GM12801 (cell line): ENCODE data around the gene DUSP12.

Source experiments
- TF ChIP-seq, protein P1 (sequence below): IDR thresholded peaks from one replicate; pipeline ENCODE4 v1.5.1; 2011; ENCODE audit warnings: control low read depth; ENCODE audit not compliant: insufficient read length; ENCODE audit errors: extremely low read depth

DUSP12 gene

DNA sequence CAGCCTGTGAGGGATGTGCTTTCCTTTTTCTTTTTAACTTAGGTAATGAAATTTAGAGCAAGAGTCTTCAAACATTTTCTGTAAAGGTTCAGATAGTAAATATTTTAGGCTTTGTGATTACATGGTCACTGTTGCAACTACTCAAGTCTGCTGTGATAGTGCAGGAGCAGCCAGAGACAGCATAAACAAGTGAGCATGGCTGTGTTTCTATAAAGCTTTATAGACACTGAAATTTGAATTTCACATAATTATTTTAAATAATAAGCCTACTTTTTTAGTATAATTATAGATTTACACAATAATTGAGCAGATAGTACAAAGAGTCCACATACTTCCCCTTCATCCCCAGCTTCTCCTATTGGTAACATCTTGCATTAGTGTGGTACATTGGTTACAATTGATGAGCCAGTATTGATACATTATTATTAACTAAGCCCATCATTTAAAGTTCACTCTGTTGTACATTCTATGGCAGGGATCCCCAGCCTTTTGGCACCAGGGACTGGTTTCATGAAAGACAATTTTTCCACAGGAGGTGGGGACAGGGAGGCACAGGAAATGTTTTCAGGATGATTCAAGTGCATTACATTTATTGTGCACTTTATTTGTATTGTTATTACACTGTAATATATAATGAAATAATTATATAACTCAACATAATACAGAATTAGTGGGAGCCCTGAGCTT lies 19.5 kb downstream of the DUSP12 start:
- TF ChIP-seq, protein P1, sequence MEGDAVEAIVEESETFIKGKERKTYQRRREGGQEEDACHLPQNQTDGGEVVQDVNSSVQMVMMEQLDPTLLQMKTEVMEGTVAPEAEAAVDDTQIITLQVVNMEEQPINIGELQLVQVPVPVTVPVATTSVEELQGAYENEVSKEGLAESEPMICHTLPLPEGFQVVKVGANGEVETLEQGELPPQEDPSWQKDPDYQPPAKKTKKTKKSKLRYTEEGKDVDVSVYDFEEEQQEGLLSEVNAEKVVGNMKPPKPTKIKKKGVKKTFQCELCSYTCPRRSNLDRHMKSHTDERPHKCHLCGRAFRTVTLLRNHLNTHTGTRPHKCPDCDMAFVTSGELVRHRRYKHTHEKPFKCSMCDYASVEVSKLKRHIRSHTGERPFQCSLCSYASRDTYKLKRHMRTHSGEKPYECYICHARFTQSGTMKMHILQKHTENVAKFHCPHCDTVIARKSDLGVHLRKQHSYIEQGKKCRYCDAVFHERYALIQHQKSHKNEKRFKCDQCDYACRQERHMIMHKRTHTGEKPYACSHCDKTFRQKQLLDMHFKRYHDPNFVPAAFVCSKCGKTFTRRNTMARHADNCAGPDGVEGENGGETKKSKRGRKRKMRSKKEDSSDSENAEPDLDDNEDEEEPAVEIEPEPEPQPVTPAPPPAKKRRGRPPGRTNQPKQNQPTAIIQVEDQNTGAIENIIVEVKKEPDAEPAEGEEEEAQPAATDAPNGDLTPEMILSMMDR = no peak

DNA sequence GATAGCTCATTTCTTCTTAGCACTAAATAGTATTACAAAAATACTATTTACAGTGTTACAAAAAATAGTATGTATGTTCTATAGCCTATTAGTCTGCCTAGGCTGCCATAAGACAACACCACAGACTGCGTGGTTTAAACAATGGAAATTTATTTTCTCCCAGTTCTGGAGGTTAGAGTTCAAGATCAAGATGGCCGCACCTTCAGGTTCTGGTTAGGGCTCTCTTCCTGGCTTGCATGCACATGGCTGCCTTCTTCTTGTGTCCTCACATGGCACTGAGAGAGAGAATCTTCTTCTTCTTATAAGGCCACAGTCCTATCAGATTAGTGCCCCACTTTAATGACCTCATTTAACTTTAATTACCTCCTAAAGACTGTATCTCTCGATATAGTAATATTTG lies 20.7 kb downstream of the DUSP12 start:
- TF ChIP-seq, protein P1 = no peak

DNA sequence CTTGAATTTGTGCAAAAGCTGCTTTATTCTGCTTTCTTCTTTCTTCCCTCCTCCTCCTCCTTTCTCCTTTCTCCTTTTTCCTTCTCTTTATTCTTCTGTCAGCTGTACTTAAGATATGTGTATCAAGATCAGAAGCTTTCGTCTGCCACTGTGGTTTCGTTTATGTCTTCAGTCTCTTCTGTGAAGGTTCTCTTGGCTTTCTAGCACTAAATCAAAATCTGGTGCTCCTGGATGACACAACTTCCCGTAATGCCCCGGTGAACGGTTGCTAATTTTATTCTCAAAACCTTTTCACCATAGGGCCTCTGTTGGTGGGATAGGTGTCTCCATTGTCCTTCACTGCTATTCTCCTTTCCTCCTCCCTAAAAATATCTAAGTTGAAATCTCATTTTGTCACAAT lies 21.6 kb downstream of the DUSP12 start:
- TF ChIP-seq, protein P1 = no peak

GRCh38 chr1:161771973-161772372 lies 22.4 kb downstream of the DUSP12 start:
- TF ChIP-seq, protein P1 = no peak

- TF ChIP-seq, protein P1 = no peak
These were observed 22.8 kb downstream of the DUSP12 start for GRCh38 chr1:161772397-161772796.

DNA sequence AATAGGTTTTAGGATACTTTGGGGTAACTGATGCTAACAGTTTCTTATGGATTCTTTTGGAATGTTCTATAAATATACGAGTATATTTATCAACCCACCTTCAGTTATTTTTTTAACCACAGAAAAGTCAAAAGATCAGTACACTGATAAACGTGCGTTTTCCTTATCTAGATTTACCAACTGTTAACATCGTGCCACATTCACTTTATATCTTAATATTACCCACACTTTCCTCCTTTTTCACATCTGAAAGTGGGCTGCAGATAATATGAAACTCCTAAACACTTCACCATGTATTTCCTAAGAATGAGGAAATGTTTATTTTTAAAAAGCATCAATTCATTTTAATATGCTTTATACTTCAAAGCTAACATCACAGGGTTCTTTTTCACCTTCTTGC lies 24.2 kb downstream of the DUSP12 start:
- TF ChIP-seq, protein P1 = no peak

- TF ChIP-seq, protein P1 = no peak
These were observed 27.7 kb downstream of the DUSP12 start for GRCh38 chr1:161777261-161777660.

- TF ChIP-seq, protein P1 = no peak
These were observed 28.9 kb downstream of the DUSP12 start for GRCh38 chr1:161778522-161778921.
